GM23338 (cell line): ENCODE results near the gene MYLK4. TPM values are rescaled to one million over a fixed set of nuclear protein-coding genes. Genes with fewer than 3 reads are reported as not detected.

Experiments used
- ATAC-seq: fragments of 200-7000 bp; cut with Tn5 transposase; 3 replicates; pipeline ENCODE4 v1.9.1; 2020
- DNase-seq: peaks from one replicate; pipeline ENCODE4 v3.0.0-alpha.2; 2015; ENCODE audit warnings: low spot score
- H2AFZ ChIP-seq: fragments of 200-600 bp; sonication (generic); 2 replicates; pipeline ENCODE4 v1.8.0; 2016; ENCODE audit warnings: antibody characterized with exemption, mild to moderate bottlenecking, moderate library complexity
- H3F3A ChIP-seq: fragments of 200-600 bp; sonication (generic); replicated peaks from 2 replicates; pipeline ENCODE4 v1.8.0; 2017; ENCODE audit warnings: antibody characterized with exemption, mixed run types, low read depth
- H3K27ac ChIP-seq: fragments of 200-600 bp; sonication (generic); 2 replicates; pipeline ENCODE4 v1.6.1; 2016; ENCODE audit warnings: low read depth
- H3K27me3 ChIP-seq: fragments of 200-600 bp; sonication (generic); 2 replicates; pipeline ENCODE4 v1.8.0; 2016; ENCODE audit warnings: mild to moderate bottlenecking, mixed run types, moderate library complexity; ENCODE audit not compliant: insufficient read depth
- H3K36me3 ChIP-seq: fragments of 200-600 bp; sonication (generic); 2 replicates; pipeline ENCODE4 v1.8.0; 2016; ENCODE audit warnings: mild to moderate bottlenecking; ENCODE audit not compliant: insufficient read depth
- H3K4me1 ChIP-seq: fragments of 200-600 bp; sonication (generic); 2 replicates; pipeline ENCODE4 v1.8.0; 2016; ENCODE audit warnings: mild to moderate bottlenecking, moderate library complexity; ENCODE audit not compliant: insufficient read depth
- H3K4me2 ChIP-seq: fragments of 200-600 bp; sonication (generic); 2 replicates; pipeline ENCODE4 v1.7.1; 2017; ENCODE audit warnings: mixed run types
- H3K4me3 ChIP-seq: fragments of 200-600 bp; sonication (generic); 2 replicates; pipeline ENCODE4 v1.6.1; 2016; ENCODE audit warnings: mixed run types
- H3K79me2 ChIP-seq: fragments of 200-600 bp; sonication (generic); replicated peaks from 2 replicates; pipeline ENCODE4 v1.8.0; 2017; ENCODE audit warnings: mild to moderate bottlenecking; ENCODE audit not compliant: insufficient read depth
- H3K9me2 ChIP-seq: fragments of 200-600 bp; sonication (generic); 2 replicates; pipeline ENCODE4 v1.8.0; 2017; ENCODE audit not compliant: insufficient read depth
- H4K20me1 ChIP-seq: fragments of 200-600 bp; sonication (generic); replicated peaks from 2 replicates; pipeline ENCODE4 v1.8.0; 2017; ENCODE audit warnings: mild to moderate bottlenecking; ENCODE audit not compliant: insufficient read depth
- H3K27ac Mint-ChIP-seq: 2 replicates; pipeline ENCODE4 v1.8.0; 2020; ENCODE audit warnings: inconsistent platforms, mild to moderate bottlenecking, moderate library complexity, mixed read lengths
- H3K27me3 Mint-ChIP-seq: 3 replicates; pipeline ENCODE4 v1.8.0; 2022; ENCODE audit warnings: low read depth, mild to moderate bottlenecking, moderate library complexity, mixed read lengths, inconsistent platforms; ENCODE audit not compliant: insufficient read depth, poor library complexity
- H3K36me3 Mint-ChIP-seq: 3 replicates; pipeline ENCODE4 v1.8.0; 2021; ENCODE audit warnings: low read depth, mild to moderate bottlenecking, inconsistent platforms, moderate library complexity, mixed read lengths
- H3K4me1 Mint-ChIP-seq: 3 replicates; pipeline ENCODE4 v1.8.0; 2020; ENCODE audit warnings: mild to moderate bottlenecking, inconsistent platforms, mixed read lengths
- H3K4me3 Mint-ChIP-seq: 3 replicates; pipeline ENCODE4 v1.8.0; 2021; ENCODE audit warnings: moderate library complexity, mild to moderate bottlenecking, inconsistent platforms, mixed read lengths
- H3K9me3 Mint-ChIP-seq: 3 replicates; pipeline ENCODE4 v1.8.0; 2020; ENCODE audit warnings: moderate library complexity, mild to moderate bottlenecking, inconsistent platforms, mixed read lengths
- EZH2phosphoT487 ChIP-seq: fragments of 200-600 bp; sonication (generic); IDR thresholded peaks from one replicate; pipeline ENCODE4 v1.8.1; 2018; ENCODE audit warnings: antibody characterized with exemption; ENCODE audit not compliant: unreplicated experiment
- JUNB ChIP-seq: IDR thresholded peaks from one replicate; pipeline ENCODE4 v1.6.1; 2016; ENCODE audit warnings: antibody characterized with exemption; ENCODE audit not compliant: unreplicated experiment
- STAT1 ChIP-seq: IDR thresholded peaks from one replicate; pipeline ENCODE4 v1.6.1; 2016; ENCODE audit warnings: antibody characterized with exemption; ENCODE audit not compliant: unreplicated experiment
- ZNF114 ChIP-seq: fragments of 250-450 bp; sonication (Bioruptor Pico); IDR thresholded peaks from 2 replicates; pipeline ENCODE4 v1.5.0; 2020; ENCODE audit warnings: mild to moderate bottlenecking, moderate library complexity
- ZNF462 ChIP-seq: fragments of 250-450 bp; sonication (Bioruptor Pico); IDR thresholded peaks from 2 replicates; pipeline ENCODE4 v1.5.0; 2020; ENCODE audit warnings: mild to moderate bottlenecking, moderate library complexity
- polyA plus RNA-seq: library from polyadenylated mRNA; unstranded; fragments of >200 nt; fragmentation: Nextera tagmentation; extraction: Ambion mirVana; gene quantifications from 2 replicates; pipeline ENCODE4 v1.2.1, GENCODE V29; 2016
- total RNA-seq: library from RNA; depleted of rRNA; stranded (reverse); fragments of >200 nt; shearing (Covaris generic); gene quantifications from 2 replicates; pipeline ENCODE4 v1.2.3, GENCODE V29; 2014
- TF ChIP-seq, protein P1 (sequence below): IDR thresholded peaks from one replicate; pipeline ENCODE4 v1.6.1; 2018; ENCODE audit warnings: antibody characterized with exemption; ENCODE audit not compliant: unreplicated experiment
- TF ChIP-seq, protein P2 (sequence below): IDR thresholded peaks from 2 replicates; pipeline ENCODE4 v1.6.1; 2016; ENCODE audit warnings: antibody characterized with exemption
- TF ChIP-seq, protein P3 (sequence below), 2 experiments: fragments of 200-600 bp in 1 of 2; sonication (generic) in 1 of 2; conservative IDR thresholded peaks; 2 replicates each; pipeline versions ENCODE4 v1.5.1 to v1.6.1; 2016 to 2017; ENCODE audit warnings: antibody characterized with exemption in 2 of 2, low read depth in 2 of 2, mild to moderate bottlenecking in 2 of 2, moderate library complexity in 1 of 2

MYLK4 gene
- total and polyA plus RNA-seq, 2 experiments from 2014 or later, result 0.03 to 0.17 TPM

GRCh38 chr6:2791450-2791974, 40.8 kb upstream of the MYLK4 start (continued):
- TF ChIP-seq, protein P1, sequence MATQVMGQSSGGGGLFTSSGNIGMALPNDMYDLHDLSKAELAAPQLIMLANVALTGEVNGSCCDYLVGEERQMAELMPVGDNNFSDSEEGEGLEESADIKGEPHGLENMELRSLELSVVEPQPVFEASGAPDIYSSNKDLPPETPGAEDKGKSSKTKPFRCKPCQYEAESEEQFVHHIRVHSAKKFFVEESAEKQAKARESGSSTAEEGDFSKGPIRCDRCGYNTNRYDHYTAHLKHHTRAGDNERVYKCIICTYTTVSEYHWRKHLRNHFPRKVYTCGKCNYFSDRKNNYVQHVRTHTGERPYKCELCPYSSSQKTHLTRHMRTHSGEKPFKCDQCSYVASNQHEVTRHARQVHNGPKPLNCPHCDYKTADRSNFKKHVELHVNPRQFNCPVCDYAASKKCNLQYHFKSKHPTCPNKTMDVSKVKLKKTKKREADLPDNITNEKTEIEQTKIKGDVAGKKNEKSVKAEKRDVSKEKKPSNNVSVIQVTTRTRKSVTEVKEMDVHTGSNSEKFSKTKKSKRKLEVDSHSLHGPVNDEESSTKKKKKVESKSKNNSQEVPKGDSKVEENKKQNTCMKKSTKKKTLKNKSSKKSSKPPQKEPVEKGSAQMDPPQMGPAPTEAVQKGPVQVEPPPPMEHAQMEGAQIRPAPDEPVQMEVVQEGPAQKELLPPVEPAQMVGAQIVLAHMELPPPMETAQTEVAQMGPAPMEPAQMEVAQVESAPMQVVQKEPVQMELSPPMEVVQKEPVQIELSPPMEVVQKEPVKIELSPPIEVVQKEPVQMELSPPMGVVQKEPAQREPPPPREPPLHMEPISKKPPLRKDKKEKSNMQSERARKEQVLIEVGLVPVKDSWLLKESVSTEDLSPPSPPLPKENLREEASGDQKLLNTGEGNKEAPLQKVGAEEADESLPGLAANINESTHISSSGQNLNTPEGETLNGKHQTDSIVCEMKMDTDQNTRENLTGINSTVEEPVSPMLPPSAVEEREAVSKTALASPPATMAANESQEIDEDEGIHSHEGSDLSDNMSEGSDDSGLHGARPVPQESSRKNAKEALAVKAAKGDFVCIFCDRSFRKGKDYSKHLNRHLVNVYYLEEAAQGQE, result no peak
- TF ChIP-seq, protein P2, sequence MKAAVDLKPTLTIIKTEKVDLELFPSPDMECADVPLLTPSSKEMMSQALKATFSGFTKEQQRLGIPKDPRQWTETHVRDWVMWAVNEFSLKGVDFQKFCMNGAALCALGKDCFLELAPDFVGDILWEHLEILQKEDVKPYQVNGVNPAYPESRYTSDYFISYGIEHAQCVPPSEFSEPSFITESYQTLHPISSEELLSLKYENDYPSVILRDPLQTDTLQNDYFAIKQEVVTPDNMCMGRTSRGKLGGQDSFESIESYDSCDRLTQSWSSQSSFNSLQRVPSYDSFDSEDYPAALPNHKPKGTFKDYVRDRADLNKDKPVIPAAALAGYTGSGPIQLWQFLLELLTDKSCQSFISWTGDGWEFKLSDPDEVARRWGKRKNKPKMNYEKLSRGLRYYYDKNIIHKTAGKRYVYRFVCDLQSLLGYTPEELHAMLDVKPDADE, result no peak

DNA sequence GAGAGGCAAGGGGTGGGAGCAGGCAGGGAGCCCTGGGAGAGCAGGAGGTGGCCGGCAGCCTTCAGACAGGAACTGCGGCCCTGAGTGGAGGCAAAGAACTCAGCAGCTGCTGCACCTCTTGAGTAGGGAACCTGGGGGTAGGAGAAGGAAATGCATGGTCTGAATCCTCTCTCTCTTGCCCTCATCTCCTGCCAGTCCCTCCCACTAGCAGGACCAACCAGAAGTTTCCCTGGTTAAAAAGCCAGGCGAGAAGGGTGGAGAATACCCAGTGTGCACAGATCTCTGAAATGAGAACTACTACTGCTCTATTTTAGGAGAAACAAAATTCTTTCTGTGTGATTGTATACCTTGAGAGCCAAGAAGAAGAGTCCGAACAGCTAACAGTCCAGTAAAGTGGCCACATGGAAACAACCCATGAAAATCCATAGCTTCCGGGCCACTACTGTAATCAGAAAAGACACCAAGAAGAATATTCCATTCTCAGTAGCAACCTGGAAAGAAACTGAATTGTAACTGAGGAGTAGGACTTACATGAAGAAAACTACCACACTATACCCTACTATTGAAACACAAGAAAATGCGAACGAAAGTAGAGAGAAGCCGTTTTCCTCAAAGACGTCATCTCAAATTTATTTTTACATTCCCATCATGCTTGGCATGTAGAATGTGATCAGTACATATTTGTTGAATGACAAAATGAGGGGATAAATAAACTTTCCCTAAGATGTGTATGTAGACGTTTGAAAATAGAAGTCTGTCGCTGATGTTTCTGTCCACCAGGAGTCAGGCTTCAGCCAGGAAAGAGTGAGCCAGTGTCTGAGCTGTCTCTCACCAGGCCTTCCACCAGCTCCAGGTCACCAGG, 40.1 kb upstream of the MYLK4 start:
- Mint-ChIP-seq H3K4me1 (peaks cover 19% of the 10 kb centered on the region), H3K27ac (peak overlapping the region; percentile 94), H3K4me3 (no peak overlapping the region; the same call in 2 of the 3 replicates), H3K9me3 (no peaks in the 10 kb centered on the region; the same call in 2 of the 3 replicates), H3K36me3 (peaks cover 18% of the 10 kb centered on the region), H3K27me3 (no peaks in the 10 kb centered on the region)
- Histone ChIP-seq H3K4me1 (peaks cover 3% of the 10 kb centered on the region; the same call in 1 of the 2 replicates), H3F3A (no peaks in the 10 kb centered on the region), H2AFZ (no peak overlapping the region), H3K79me2 (peaks cover 14% of the 10 kb centered on the region; the same call in 1 of the 2 replicates), H3K4me2 (no peak overlapping the region), H3K4me3 (no peak overlapping the region), H3K27me3 (no peaks in the 10 kb centered on the region), H3K27ac (peak overlapping the region; percentile 65; the same call in 1 of the 2 replicates), H3K36me3 (0 out of 2 replicates have a peak, but pooled peaks cover 4% of the 10 kb centered on the region), H3K9me2 (no peaks in the 10 kb centered on the region), H4K20me1 (no peaks in the 10 kb centered on the region)
- peak; percentile 93 for ATAC-seq
- DNase-seq, result peak; percentile 87
- TF ChIP-seq EZH2phosphoT487 (no peak), STAT1 (no peak), JUNB (no peak), ZNF462 (peak; percentile 67; the same call in 1 of the 2 replicates), ZNF114 (CRISPR knock-in tag) (no peak)
- TF ChIP-seq, protein P2, result no peak
- TF ChIP-seq, protein P3, sequence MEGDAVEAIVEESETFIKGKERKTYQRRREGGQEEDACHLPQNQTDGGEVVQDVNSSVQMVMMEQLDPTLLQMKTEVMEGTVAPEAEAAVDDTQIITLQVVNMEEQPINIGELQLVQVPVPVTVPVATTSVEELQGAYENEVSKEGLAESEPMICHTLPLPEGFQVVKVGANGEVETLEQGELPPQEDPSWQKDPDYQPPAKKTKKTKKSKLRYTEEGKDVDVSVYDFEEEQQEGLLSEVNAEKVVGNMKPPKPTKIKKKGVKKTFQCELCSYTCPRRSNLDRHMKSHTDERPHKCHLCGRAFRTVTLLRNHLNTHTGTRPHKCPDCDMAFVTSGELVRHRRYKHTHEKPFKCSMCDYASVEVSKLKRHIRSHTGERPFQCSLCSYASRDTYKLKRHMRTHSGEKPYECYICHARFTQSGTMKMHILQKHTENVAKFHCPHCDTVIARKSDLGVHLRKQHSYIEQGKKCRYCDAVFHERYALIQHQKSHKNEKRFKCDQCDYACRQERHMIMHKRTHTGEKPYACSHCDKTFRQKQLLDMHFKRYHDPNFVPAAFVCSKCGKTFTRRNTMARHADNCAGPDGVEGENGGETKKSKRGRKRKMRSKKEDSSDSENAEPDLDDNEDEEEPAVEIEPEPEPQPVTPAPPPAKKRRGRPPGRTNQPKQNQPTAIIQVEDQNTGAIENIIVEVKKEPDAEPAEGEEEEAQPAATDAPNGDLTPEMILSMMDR (conservative IDR thresholded peaks at IDR 0.05; ENCODE audit: low read depth in 2 of 2), result peak; percentile 83 to 88
